DOHH2 (cell line): ENCODE measurements around the gene CYBA.

Experiments
- H3F3A ChIP-seq: fragments of 200-600 bp; sonication (generic), shearing (Covaris generic); 2 replicates; pipeline ENCODE4 v1.6.0; 2016; ENCODE audit warnings: antibody characterized with exemption, mild to moderate bottlenecking; ENCODE audit not compliant: control insufficient read depth, insufficient read depth
- H3K27ac ChIP-seq: fragments of 200-600 bp; sonication (generic); 2 replicates; pipeline ENCODE4 v1.5.1; 2014; ENCODE audit warnings: low read depth, mild to moderate bottlenecking, low read length, moderate library complexity
- H3K27me3 ChIP-seq: fragments of 200-600 bp; sonication (generic); 2 replicates; pipeline ENCODE4 v1.6.1; 2014; ENCODE audit warnings: mild to moderate bottlenecking, low read length, mixed read lengths; ENCODE audit not compliant: control insufficient read depth
- H3K36me3 ChIP-seq: fragments of 200-600 bp; sonication (generic); 2 replicates; pipeline ENCODE4 v1.6.1; 2014; ENCODE audit warnings: mild to moderate bottlenecking, low read length, moderate library complexity, mixed read lengths; ENCODE audit not compliant: control insufficient read depth
- H3K4me1 ChIP-seq: fragments of 200-600 bp; sonication (generic); 2 replicates; pipeline ENCODE4 v1.6.1; 2014; ENCODE audit warnings: mild to moderate bottlenecking, low read length, mixed read lengths; ENCODE audit not compliant: control insufficient read depth
- H3K4me2 ChIP-seq: fragments of 200-600 bp; sonication (generic); 2 replicates; pipeline ENCODE4 v1.6.0; 2014; ENCODE audit warnings: mild to moderate bottlenecking, low read length, moderate library complexity
- H3K4me3 ChIP-seq: fragments of 200-600 bp; sonication (generic); 2 replicates; pipeline ENCODE4 v1.5.1; 2014; ENCODE audit warnings: mild to moderate bottlenecking, low read length, mixed read lengths
- H3K79me2 ChIP-seq: fragments of 200-600 bp; sonication (generic); 2 replicates; pipeline ENCODE4 v1.6.1; 2014; ENCODE audit warnings: mild to moderate bottlenecking, low read length, mixed read lengths; ENCODE audit not compliant: control insufficient read depth
- H3K9me2 ChIP-seq: fragments of 200-600 bp; sonication (generic); replicated peaks from 2 replicates; pipeline ENCODE4 v1.6.1; 2014; ENCODE audit warnings: mild to moderate bottlenecking, low read length, mixed read lengths; ENCODE audit not compliant: control insufficient read depth
- H3K9me3 ChIP-seq: fragments of 200-600 bp; sonication (generic); 2 replicates; pipeline ENCODE4 v1.6.1; 2014; ENCODE audit warnings: antibody characterized with exemption, low read length, mixed read lengths; ENCODE audit not compliant: control insufficient read depth, insufficient read depth
- H4K20me1 ChIP-seq: fragments of 200-600 bp; sonication (generic); 2 replicates; pipeline ENCODE4 v1.6.0; 2014; ENCODE audit warnings: low read depth, mild to moderate bottlenecking, antibody characterized with exemption, low read length, moderate library complexity; ENCODE audit not compliant: control insufficient read depth, insufficient read depth
- CTCF ChIP-seq: fragments of 200-600 bp; sonication (generic); IDR thresholded peaks from one replicate; pipeline ENCODE4 v1.5.1; 2014; ENCODE audit warnings: antibody characterized with exemption, mild to moderate bottlenecking, low read depth, low read length; ENCODE audit not compliant: poor library complexity, severe bottlenecking
- EZH2phosphoT487 ChIP-seq: fragments of 200-600 bp; sonication (generic); IDR thresholded peaks from 2 replicates; pipeline ENCODE4 v1.6.1; 2017; ENCODE audit warnings: borderline replicate concordance, mild to moderate bottlenecking, antibody characterized with exemption, low read length, moderate library complexity, mixed read lengths

CYBA gene

DNA sequence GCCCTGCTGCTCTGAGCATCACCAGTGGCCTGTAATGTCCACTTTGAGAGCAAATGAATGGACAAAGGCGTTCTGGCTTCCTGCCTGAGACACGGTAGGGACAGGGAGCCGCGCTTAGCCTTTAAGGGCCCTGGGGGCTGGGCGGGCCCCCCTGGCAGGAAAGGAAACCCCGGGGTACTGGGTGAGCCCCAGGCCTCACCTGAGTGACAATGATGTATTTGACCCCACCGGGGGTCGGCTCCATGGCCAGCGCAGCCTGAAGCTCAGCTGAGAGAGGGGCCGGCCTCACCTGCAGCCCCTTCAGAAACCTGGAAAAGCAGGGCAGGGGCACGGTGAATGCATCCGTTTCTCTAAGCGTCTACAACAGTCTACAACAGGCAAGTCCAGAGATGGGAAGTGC lies 2.2 kb upstream of the CYBA start:
- TF ChIP-seq CTCF: no peak

DNA sequence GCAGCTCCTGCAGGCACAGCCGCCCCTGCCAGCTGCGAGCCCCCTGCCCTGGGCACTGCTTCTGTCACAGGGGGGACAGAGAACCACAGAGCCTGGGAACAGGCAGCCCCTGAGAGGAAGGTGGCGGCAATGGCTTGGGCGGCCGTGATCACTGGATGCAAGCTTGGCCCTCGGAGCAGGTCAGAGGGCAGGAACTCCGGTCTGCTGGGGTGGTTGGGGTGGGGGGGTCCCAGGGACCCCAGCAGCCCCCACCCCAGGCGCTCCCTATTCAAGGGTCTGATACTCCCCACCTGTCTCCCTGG lies 1.9 kb upstream of the CYBA start:
- Histone ChIP-seq H3K9me2 (no peaks in the 10 kb centered on the region), H3K9me3 (no peaks in the 10 kb centered on the region), H3K4me2 (peak overlapping the region; percentile 87; the same call in 1 of the 2 replicates), H3K4me3 (peak overlapping the region; percentile 86; the same call in 1 of the 2 replicates), H3K27ac (peak overlapping the region; percentile 92; the same call in 1 of the 2 replicates), H3K79me2 (peaks cover 53% of the 10 kb centered on the region), H3K36me3 (peaks cover 89% of the 10 kb centered on the region), H3K4me1 (peaks cover 39% of the 10 kb centered on the region), H3K27me3 (no peaks in the 10 kb centered on the region), H4K20me1 (peaks cover 18% of the 10 kb centered on the region), H3F3A (no peaks in the 10 kb centered on the region)
- TF ChIP-seq EZH2phosphoT487 (no peak), CTCF (no peak)

More for the DNA sequence above, 2.2 kb upstream of the CYBA start:
- Histone ChIP-seq H3K4me1 (peaks cover 35% of the 10 kb centered on the region), H3K9me3 (no peaks in the 10 kb centered on the region), H3K36me3 (peaks cover 89% of the 10 kb centered on the region), H3K9me2 (no peaks in the 10 kb centered on the region), H4K20me1 (peaks cover 15% of the 10 kb centered on the region), H3K4me3 (no peak overlapping the region), H3K4me2 (no peak overlapping the region), H3K27me3 (no peaks in the 10 kb centered on the region), H3K79me2 (peaks cover 53% of the 10 kb centered on the region), H3K27ac (no peak overlapping the region), H3F3A (no peaks in the 10 kb centered on the region)

- Histone ChIP-seq H3K9me2 (no peaks in the 10 kb centered on the region), H3K27ac (peak overlapping the region; percentile 92), H3F3A (no peaks in the 10 kb centered on the region), H3K9me3 (no peaks in the 10 kb centered on the region), H3K4me3 (peak overlapping the region; percentile 86), H3K4me2 (peak overlapping the region; percentile 87), H3K4me1 (peaks cover 40% of the 10 kb centered on the region), H3K36me3 (peaks cover 89% of the 10 kb centered on the region), H3K79me2 (peaks cover 52% of the 10 kb centered on the region), H4K20me1 (peaks cover 18% of the 10 kb centered on the region), H3K27me3 (no peaks in the 10 kb centered on the region)
- TF ChIP-seq CTCF (no peak), EZH2phosphoT487 (no peak)
These were observed 1.3 kb upstream of the CYBA start for GRCh38 chr16:88651989-88652761.
